HG02642 (cell line): Measurements from ENCODE around the gene IRF2BP1.

Experiments
- ATAC-seq: cut with Tn5 transposase; IDR thresholded peaks from one replicate; pipeline ENCODE4 v1.9.1; 2021; ENCODE audit warnings: mild to moderate bottlenecking; ENCODE audit not compliant: unreplicated experiment, poor library complexity

The IRF2BP1 gene, protein sequence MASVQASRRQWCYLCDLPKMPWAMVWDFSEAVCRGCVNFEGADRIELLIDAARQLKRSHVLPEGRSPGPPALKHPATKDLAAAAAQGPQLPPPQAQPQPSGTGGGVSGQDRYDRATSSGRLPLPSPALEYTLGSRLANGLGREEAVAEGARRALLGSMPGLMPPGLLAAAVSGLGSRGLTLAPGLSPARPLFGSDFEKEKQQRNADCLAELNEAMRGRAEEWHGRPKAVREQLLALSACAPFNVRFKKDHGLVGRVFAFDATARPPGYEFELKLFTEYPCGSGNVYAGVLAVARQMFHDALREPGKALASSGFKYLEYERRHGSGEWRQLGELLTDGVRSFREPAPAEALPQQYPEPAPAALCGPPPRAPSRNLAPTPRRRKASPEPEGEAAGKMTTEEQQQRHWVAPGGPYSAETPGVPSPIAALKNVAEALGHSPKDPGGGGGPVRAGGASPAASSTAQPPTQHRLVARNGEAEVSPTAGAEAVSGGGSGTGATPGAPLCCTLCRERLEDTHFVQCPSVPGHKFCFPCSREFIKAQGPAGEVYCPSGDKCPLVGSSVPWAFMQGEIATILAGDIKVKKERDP

DNA sequence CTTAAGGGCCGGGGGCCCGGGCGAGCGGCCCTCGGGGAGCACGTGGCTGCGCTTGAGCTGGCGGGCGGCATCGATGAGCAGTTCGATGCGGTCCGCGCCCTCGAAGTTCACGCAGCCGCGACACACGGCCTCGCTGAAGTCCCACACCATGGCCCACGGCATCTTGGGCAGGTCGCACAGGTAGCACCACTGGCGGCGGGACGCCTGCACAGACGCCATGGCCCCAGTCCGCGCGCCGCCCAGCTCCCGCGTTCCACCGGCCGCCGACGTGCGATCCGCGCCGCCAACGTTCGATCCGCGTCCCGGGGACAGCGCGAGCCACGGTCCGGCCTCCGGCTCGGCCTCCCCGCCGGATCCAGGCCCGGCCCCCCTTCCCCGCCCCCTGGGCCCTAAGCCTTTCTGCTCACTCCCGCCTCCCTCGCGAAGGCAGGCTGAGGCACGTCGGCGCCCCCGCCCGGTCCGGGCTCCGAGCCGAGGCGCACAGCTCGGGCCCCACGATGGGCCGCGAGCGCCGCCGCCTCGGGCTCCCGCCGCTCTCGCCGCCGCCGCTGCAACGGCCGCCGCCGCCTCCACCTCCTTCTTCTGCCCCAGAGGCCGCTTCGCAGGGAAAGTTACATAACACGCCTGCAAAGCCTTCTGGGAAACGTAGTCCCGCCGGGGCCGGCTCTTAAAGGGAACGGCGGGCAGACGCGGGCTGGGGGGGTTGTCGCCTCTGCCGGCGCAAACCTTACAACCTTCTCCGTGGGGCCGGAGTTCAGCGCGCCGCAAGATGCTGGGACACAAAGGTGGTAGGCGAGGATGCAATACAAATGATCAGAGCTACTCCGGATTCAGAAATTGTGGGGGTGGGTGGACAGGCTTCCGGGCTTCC is at the start of gene IRF2BP1:
TSS of gene IRF2BP1 (minus strand) at position 586 of the 871 bp plus-strand sequence. CDS start at position 219, 367 bp downstream.
- ATAC-seq: peak; percentile 57

GRCh38 chr19:45935267-45935666 is 49.3 kb upstream of the IRF2BP1 start:
- ATAC-seq: no peak

GRCh38 chr19:45934551-45935230 is 48.8 kb upstream of the IRF2BP1 start:
- ATAC-seq: no peak

GRCh38 chr19:45933759-45934158 is 47.8 kb upstream of the IRF2BP1 start:
- ATAC-seq: no peak

- no peak for ATAC-seq
These were observed 45.1 kb upstream of the IRF2BP1 start for GRCh38 chr19:45931055-45931454.

DNA sequence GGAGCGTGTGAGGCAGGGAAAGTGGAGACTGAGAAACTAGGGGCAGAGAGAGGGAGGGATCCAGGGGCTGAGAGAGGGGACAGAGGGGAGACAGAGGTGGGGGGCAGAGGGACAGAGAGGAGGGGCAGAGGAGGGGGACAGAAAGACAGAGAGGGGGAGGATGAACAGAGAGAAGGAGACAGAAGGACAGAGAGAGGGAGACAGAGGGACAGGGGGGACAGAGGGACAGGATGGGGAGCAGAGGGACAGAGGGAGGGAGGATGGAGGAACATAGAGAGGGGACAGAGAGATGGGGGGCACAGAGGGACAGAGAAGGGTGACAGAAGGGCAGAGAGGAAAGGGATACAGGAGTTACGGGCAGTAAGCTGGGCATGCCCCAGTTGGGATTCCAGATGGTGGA is 43.3 kb upstream of the IRF2BP1 start:
- ATAC-seq: no peak

DNA sequence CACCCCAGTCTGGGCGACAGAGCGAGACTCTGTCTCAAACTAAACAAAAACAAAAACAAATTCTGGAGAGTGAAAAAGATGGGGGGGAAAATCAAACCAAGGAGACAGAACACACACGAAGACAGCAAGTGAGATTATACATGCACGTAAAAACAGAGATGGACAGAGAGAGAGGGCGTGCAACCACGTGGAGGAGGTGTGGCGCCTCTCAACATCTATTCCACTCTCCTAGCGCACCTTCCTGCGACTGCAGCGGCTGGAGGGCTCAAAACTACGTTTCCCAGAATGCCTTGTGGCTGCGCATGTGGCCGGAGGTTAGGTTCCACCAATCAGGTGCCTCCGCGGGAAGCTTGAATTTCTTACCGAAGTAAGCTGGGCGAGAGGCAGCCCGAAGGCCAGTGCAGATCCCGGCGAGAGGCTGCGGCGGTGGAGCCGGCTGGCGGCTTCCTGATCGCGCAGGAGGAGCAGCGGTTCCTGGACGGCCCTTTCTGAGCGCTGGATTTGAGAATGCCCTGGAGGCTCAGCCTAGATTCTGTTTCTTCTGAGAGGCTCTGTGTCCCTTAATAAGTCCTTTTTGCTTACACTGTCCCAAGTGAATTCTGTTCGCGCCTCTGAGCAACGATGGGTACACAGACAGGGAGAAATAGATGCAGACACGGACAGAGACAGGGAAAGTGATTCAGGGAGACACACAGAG is 41.8 kb upstream of the IRF2BP1 start:
- ATAC-seq: peak; percentile 78

GRCh38 chr19:45924891-45925447 is 39.0 kb upstream of the IRF2BP1 start:
- ATAC-seq: no peak

- no peak for ATAC-seq
These were observed 36.3 kb upstream of the IRF2BP1 start for GRCh38 chr19:45922281-45922680.

- no peak for ATAC-seq
These were observed 34.5 kb upstream of the IRF2BP1 start for GRCh38 chr19:45920458-45920857.

GRCh38 chr19:45919678-45920077 is 33.7 kb upstream of the IRF2BP1 start:
- no peak for ATAC-seq

DNA sequence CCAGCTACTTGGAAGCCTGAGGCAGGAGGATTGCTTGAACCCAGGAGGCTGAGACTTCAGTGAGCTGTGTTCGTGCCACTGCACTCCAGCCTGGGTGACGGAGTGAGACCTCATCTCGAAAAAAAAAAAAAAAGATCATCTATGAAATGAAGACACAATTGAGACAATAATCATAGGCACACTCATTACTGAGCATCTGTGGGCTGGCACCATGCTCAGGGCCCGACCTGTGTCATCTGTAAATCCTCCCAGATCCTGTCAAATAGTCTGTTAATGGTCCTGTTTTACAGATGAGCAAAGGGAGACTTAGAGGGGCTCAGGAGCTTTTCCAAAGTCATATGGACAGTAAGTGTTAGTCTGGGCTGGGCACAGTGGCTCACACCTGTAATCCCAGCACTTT is 32.8 kb upstream of the IRF2BP1 start:
- ATAC-seq: no peak

GRCh38 chr19:45917421-45918091 is 31.6 kb upstream of the IRF2BP1 start:
- no peak for ATAC-seq

GRCh38 chr19:45913874-45914830 is 28.2 kb upstream of the IRF2BP1 start, which contains the start of gene NANOS2:
NANOS2 (minus strand) TSS chr19:45914778; CDS start chr19:45914693, 85 bp downstream.
- ATAC-seq: no peak

- ATAC-seq: no peak
These were observed 25.4 kb upstream of the IRF2BP1 start for GRCh38 chr19:45911291-45911690.

DNA sequence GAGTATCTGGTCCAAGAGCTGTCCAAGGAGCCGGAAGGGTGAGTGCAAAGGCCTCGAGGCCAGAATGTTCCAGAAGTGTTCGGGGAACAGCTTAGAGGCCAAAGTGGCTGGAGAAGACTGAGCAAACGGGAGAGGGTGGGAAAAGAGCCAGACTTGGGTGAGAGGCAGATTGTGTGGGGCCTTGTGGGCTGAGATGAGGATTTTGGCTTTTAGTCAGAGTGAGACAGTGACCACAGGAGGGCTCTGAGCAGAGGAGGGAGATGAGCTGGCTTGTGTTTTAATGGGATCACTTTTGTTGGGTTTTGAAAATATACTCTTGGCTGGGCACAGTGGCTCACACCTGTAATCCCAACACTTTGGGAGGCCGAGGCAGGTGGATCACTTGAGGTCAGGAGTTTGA is 23.0 kb upstream of the IRF2BP1 start:
- no peak for ATAC-seq

- ATAC-seq: no peak
These were observed 20.3 kb upstream of the IRF2BP1 start for GRCh38 chr19:45906221-45906620.

GRCh38 chr19:45905011-45905410 is 19.1 kb upstream of the IRF2BP1 start:
- ATAC-seq: no peak
